GM19193 (cell line): ENCODE measurements around the gene GPR21.

ENCODE experiments used
- POLR2A ChIP-seq: IDR thresholded peaks from 4 replicates; pipeline ENCODE4 v1.6.1; 2011; ENCODE audit not compliant: insufficient read depth, insufficient read length; ENCODE audit errors: extremely low read depth

Gene GPR21

GRCh38 chr9:123073441-123073840 lies 40.0 kb downstream of the GPR21 start:
- TF ChIP-seq POLR2A: no peak

GRCh38 chr9:123073991-123074422 lies 40.5 kb downstream of the GPR21 start:
- TF ChIP-seq POLR2A: no peak

- TF ChIP-seq POLR2A: no peak
Observed at GRCh38 chr9:123074628-123075027, 41.2 kb downstream of the GPR21 start.

GRCh38 chr9:123080444-123080843 lies 47.0 kb downstream of the GPR21 start:
- no peak for TF ChIP-seq POLR2A

GRCh38 chr9:123081824-123082223 lies 48.4 kb downstream of the GPR21 start:
- no peak for TF ChIP-seq POLR2A

GRCh38 chr9:123083680-123084079 lies 50.2 kb downstream of the GPR21 start:
- TF ChIP-seq POLR2A: no peak

- no peak for TF ChIP-seq POLR2A
Observed at GRCh38 chr9:123084256-123084655, 50.8 kb downstream of the GPR21 start.
